GM13977 (cell line): ENCODE data around the gene RGS3.

Experiments
- DNase-seq: peaks from one replicate; pipeline ENCODE4 v3.0.0; 2012; ENCODE audit warnings: low spot score
- CTCF ChIP-seq: IDR thresholded peaks from 2 replicates; pipeline ENCODE4 v1.5.1; 2012; ENCODE audit warnings: mild to moderate bottlenecking, control low read depth; ENCODE audit not compliant: insufficient read depth; ENCODE audit errors: extremely low read depth, missing control alignments
- in situ Hi-C: fragments of 300-500 bp; cut with MboI; formaldehyde crosslinking; loops from one replicate; pipeline ENCODE4 v1.12.0; 2022; ENCODE audit warnings: low sequenced_read_pairs, low pct_unique_long_range_greater_than_20kb, mixed read lengths, inconsistent platforms; ENCODE audit not compliant: unreplicated experiment

Gene RGS3

GRCh38 chr9:113499876-113500497 is 36.5 kb downstream of the RGS3 start:
- TF ChIP-seq CTCF, result no peak
- in situ Hi-C loops, result no loop called here
- DNase-seq, result no peak

- DNase-seq, result no peak
- TF ChIP-seq CTCF, result no peak
Measured at GRCh38 chr9:113501129-113501686, 37.7 kb downstream of the RGS3 start.

GRCh38 chr9:113501852-113502251 is 38.3 kb downstream of the RGS3 start:
- no peak for DNase-seq
- no peak for TF ChIP-seq CTCF
- in situ Hi-C loops, result no loop called here

More at GRCh38 chr9:113501129-113501686, 37.7 kb downstream of the RGS3 start:
- in situ Hi-C loops, result no loop called here

GRCh38 chr9:113502427-113503034 is 39.0 kb downstream of the RGS3 start:
- TF ChIP-seq CTCF, result no peak
- in situ Hi-C loops, result no loop called here

GRCh38 chr9:113503131-113503541 is 39.6 kb downstream of the RGS3 start:
- in situ Hi-C loops, result no loop called here
- no peak for DNase-seq
- no peak for TF ChIP-seq CTCF

More at GRCh38 chr9:113502427-113503034, 39.0 kb downstream of the RGS3 start:
- DNase-seq, result no peak

GRCh38 chr9:113503613-113504211 is 40.2 kb downstream of the RGS3 start:
- no peak for DNase-seq
- in situ Hi-C loops, result no loop called here

More at GRCh38 chr9:113503613-113504211, 40.2 kb downstream of the RGS3 start:
- no peak for TF ChIP-seq CTCF
